Measurements from ENCODE around the gene HMCN1.

HMCN1 gene

DNA sequence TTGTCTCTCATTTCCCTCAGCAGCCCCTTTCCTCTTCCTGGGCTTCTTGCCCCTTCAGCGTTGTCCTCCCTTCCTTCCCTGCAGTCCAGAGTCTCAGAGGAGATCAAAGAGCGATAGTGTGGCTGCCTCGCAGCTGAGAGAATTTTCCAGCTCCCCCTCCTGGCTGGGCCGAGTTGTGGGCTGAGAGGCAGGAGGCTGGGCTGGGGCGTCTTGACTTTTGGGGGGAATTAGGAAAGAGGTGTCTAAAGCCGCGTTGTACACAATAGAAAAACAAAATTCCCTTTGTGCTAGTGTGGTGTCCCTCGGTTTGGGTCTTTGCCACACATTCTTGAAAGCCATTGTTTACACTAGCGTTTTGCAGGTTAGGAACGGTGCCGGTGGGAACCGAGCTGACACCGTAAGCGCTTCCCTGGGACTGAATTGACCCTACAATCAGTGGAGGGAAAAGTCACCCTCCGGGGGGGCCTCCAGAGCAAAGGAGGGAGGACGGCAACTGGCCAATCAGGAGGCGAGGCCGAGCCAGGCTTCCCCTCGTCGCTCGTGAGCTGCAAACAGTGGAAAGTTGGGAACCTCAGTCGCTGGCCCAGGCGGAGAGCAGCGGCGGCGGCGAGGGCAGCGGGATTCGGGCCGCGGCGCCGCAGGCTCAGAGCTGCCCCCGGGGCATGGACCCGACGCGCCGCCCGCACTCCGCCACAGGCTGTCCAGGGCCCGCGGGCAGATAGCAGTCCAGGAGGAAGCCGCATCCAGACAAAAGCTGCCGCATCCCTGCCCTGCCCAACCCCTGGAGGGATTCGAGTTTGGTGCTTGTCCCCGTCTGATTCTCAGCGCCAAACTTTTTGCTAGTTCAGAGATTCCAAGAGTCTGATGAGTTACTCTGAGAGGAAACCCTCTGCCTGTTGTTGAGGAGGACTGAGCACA is at the start of gene HMCN1:
Gene HMCN1, plus strand, starts transcription at position 574 of the 918 bp plus-strand sequence. CDS start 389 bp downstream, outside the sequence.
- DNase-seq, result no peak

DNA sequence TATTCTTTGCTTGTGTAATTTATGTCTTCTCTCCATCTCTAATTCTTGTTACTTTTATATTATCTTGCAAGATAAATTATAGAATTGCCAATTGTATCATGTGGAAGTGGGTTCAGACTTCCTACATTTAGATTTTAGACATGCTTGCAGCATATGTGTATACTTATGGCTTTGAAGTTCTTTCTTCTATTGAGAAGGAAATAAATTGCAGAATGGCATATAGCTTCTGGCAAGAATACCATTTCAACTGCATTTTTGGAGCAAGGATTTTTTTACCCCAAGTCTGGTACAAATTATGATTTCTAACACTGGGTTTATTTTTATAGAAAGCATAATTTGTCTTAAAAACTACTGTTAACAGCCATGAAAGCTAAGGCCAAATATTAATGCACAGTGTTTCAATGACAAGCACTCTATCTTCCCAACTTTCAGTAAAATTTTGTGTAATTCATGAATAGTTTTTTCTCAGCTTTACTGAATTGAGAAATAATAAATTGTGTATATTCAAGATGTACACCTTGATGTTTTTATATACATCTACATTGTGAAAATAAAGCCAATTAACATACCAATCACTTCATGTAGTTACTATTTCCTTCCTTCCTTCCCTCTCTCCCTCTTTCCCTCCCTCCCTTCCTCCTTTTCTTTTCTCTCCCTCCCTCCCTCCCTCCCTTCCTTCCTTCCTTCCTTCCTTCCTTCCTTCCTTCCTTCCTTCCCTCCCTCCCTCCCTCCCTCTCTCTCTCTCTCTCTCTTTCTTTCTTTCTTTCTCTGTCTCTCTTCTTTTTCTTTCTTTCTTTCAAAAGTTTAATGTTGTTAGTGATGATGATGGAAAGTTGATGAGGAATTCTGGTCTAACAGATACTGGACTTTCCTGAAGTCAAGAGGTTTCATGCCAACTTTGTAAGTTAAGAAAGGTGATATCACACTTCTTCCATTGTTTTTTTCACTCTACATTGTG is 47.1 kb upstream of the HMCN1 start:
- no peak for DNase-seq

DNA sequence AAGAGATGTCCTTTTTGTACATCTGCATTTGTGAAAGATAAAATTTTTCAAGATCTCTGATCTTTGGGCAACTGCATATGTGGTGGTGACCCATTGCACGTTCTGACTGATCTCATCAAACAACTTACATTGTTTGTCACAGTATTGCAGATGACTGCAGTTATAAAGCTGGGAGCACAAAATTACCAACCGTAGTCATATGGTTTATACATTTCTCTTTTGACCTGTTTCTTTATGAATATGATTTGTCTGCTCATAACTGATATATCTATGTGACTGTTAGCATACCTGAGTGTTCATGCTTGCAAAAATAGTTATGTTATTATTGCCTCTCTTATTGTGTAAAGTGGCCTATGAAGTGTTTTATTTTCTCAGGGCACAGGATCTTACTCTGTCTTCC is 43.7 kb upstream of the HMCN1 start:
- DNase-seq, result no peak

DNA sequence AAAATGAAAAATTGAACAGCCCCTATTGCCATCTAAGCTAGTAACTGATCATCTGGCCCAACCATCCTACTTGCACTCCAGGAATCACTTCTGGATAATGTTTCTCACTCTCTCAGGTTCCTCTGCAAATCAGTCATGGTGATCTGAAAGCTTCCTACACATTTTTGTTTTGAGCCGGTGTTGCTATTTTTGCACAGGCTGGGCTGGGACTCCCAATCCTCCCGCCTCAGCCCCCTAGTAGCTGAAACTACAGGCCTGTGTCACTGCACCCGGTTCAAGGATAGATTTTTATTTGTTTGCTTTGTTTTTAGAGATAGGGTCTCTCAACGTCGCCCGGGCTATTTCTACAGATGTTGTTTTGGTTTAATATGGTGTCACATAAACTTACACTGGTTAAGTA is 40.5 kb upstream of the HMCN1 start:
- DNase-seq, result no peak

DNA sequence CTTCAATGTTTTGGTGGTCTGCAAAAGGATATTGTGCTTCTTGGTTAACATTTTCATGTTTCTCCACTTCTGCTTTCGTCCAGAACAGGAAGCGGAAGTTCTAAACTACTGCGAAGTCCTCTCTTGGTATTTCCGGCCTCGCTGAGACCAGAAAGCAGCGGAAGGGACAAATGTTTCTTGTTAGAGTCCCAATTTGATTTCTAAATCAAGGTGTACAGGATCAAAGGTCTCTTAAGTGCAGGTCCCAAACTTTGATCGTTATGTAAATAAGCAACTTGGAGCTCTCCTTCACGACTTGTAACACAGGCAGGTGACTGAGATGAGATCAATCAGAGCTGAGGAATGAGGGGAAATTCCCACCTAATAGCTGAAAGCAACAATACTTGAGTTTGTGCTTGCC is 40.1 kb upstream of the HMCN1 start:
- no peak for DNase-seq

DNA sequence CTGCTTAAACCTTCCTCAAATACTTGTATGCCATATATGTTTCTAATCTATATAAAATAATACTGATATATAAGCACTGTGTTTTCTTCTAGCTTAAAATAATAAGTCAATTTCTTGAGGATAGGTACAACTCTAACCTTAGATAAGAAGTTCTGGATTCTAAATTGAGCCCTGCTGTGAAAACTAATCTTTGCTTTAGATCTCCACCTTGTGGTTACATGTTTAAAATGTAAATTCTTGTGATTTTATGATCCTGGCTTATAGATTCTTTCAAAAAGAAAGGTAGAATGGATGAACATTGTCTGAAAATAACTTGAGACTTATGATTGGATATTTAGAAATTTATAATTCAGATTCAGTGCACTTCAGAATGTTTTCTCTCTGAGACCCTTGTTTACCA is 38.9 kb upstream of the HMCN1 start:
- no peak for DNase-seq

DNA sequence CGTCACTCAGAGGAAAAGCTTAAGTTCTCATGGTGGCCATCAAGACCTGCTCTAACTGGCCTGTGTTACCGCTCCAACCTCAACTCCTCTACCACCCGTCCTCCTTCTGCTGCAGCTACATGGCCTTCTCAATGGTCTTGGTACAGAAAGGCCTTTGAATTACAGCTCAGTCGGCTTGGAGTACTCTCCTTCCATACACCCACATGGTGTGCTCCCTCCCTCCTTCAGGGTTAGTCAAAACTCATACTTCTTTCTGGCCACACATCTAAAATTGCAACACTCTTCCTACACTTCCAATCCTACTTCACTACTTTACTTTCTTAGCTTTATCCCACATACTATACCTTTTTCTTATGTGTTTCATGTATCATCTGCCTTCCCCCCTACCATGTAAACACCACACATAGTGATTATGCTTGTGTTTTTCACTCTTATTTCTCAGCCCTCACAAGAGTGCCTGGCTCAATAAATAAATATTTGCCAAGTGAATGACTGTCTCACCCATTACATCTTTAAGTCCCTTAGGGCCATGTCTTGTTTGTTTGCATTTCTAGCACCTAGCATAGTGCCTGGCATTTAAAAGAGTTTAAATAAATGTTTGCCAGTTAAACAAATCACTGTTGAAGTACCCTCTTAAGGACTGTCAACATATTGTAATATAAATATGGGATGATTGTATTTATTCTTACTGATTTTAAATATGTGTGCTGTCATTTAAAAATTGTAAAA is 37.6 kb upstream of the HMCN1 start:
- no peak for DNase-seq

DNA sequence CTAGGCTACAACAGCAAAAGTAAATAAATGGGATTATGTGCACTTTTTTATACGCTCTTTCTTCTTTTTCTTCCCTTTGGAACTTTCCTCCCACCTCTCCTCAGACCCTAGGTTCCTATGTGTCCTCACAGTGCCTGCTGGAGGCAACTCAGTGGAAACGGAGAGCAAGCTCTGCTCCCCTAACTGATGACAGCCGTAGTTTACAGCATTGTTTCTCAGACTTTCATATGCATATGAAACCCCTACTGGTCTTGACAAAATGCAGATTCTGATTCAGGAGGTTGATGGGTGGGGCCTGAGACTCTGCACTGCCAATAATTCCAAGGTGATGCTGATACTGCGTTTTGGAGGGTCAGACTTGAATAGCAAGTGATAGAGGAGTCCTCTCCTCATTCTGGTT is 34.3 kb upstream of the HMCN1 start:
- no peak for DNase-seq

DNA sequence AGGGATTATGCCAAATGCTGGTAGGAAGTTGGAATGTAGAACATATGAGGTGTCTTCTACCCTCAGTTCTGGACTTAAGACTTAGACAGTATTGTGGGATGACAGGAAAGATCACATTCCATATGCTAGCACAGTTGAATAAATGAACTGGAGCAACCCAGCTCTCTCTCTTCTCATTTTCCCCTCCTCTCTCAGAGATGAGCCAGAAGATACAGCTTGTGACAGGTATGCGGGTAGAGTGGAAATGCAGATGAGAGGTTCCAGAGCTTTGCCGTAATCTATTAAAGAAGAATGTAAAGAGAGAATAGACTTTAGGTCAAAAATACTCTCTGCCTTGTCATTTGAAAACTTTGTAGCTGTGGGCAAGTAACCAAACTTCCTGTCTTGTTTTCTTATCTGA is 32.5 kb upstream of the HMCN1 start:
- DNase-seq, result no peak

DNA sequence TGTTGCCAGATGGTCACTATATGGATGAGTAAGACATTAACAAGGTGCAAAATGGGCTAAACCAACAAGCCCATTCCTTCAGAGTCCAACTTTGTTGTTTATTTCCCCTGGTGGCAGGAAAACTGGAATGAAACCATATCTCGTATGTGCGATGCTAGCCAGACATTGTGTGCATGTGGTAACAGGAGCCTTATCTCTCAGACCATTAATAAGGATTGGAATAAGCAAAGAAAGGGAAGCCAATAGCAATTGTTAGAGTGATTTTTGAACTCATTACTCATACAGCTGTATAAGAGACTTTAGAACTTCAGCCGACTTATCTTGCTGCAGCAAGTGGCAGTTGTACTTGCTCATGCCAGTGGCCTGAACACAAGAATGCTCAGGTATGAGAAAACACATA is 30.0 kb upstream of the HMCN1 start:
- no peak for DNase-seq

DNA sequence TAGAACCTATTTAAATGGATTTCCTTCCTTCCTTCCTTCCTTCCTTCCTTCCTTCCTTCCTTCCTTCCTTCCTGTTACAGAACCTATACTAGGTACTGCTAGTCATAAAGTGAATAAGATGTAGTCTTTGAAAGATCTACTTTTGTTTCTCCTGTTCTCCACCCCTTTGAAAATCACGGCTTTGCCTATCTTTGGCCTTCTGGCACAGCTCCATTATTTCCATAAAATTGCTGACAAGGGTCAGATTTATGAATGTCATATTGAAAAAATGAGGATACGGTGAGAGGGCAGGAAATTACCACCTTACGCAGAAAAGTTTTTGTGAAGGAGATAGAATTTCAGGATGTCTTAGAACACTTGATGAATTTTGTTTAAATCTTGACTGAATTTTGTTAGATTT is 18.1 kb upstream of the HMCN1 start:
- no peak for DNase-seq

DNA sequence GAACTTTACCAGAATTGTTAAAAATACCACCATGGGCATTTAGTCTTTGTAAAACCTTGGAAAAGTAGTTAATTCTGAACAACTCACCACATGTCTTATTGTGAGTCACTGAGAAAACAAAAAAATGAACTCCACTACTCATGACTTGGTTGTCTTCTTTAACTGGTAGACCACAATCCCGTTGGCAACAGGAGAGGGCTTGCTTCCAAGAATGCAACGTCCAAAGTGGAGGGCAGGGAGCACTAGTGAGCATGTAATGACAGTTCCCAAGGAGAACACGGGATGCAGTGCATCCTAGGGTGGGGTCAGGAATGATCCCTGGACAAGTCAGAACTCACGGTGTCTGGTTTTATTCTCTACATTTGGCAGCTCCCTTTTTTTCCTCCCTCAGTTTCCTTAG is 15.2 kb upstream of the HMCN1 start:
- no peak for DNase-seq

DNA sequence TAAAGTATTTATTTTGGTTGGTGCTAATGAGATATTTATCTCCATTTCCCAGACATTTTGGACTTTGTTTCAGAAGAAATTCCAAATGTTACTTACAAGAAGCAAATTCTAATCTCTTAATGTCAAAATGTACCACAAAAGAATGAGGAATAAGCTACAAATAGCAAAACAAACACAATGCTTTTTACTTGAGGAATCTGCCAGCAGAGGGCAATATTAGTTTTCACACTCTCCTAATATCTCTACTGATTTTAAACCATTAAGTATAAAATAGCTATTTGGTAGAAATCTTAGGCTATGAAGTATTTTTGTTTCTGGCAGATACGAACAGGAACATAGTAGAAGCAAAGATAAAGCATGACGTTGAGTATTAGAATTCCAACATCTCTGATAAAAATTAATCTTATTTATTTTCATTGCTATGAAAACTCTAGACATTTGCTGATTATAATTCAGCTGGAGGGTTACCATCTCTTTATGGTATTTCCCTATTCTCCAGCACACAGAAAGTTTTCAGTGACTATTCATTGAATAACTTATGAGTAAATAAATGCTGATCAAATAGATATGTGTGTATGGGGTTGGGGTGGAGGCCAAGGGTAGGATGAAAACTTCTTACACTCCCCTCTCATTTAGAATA is 13.4 kb upstream of the HMCN1 start:
- DNase-seq, result no peak

DNA sequence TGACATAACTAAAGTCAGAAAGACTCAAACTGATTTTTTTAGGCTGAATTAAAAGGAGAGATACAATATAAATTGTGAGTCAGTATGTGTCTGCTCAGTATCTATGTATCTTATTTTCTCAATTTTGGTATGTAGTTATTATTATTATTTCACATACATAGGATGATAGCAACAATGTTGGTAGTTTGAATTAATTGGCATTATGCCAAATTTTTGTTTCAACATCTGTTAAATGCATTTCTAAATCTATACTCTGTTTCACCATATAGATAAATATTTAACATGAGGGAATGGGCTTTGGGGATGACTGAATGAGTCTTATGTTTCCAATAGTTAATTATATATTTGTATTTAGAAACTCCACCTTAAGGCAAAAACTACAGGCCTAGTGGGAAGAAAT is 12.6 kb upstream of the HMCN1 start:
- no peak for DNase-seq

DNA sequence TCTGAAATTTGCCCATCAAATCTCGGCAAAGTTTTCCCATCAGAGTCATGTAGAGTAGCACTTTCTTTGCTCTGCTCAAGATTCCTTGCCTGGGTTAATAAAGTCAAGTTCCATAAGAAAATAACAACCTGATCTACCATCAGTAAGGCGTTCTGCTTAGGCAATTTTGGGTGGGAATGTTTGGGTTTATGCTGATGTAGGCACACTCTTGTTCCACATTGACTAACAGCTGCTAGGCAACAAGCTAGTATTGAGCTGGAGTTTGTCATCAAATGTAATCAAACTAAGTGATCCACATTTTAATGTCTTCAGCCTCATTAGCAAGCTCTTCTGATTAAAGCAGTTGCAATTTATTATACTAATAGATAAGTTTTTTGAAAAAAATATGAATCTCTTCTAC is 12.1 kb upstream of the HMCN1 start:
- DNase-seq, result no peak

DNA sequence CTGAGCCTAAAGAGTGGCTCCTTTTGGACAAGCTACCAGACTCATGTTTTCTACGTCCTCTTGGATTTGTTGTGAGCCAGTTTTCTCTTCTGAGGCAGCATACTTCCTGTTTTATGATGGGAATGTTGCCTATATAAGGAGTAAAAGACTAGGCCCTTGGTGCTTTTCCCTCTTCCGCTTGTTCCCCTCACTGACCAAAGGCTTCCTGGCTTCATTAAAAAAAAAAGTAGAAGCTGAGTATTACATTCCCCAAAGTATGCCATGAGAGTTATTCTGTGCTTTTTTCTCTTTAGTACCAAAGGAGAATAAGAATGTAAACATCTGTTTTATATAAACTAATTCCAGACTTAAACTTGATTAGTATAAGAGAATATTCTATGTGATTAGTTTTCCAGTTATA is 6.5 kb upstream of the HMCN1 start:
- DNase-seq, result no peak

DNA sequence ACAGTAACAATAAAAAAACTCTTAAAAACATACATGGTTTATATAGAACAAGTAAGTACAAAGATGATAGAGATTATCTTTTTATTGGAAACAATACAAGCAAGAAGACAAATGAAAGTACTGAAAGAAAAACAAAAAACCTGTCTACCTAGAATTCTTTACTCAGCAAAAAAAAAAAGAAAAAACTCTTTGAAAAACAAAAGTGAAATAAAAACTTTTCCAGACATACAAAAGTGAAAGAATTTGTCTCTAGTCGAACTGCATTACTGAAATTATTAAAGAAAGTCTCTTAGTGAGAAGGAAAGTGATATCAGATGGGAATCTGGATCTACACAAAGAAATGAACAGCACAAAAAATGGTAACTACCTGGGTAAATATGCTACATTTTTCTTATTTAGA is 2.7 kb upstream of the HMCN1 start:
- no peak for DNase-seq

DNA sequence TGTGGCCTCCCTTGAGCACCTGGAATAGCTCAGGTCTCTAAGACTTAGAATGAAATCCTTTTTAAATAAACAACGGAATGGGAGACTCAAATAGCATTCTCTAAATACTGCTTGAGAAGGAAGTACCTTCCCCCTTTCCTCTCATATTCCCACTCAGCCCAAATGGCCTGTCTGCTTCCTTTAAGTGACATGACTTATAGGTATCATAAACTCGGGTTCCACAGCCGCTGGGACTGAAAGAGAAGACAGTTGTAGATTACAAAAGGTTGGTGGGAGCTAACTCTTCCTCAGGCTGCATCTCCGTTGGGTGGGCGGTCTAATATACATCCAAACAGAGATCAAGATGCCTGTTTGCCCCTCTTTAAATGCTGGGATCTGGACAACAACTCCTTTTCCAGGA is 1.2 kb upstream of the HMCN1 start:
- DNase-seq, result no peak

DNA sequence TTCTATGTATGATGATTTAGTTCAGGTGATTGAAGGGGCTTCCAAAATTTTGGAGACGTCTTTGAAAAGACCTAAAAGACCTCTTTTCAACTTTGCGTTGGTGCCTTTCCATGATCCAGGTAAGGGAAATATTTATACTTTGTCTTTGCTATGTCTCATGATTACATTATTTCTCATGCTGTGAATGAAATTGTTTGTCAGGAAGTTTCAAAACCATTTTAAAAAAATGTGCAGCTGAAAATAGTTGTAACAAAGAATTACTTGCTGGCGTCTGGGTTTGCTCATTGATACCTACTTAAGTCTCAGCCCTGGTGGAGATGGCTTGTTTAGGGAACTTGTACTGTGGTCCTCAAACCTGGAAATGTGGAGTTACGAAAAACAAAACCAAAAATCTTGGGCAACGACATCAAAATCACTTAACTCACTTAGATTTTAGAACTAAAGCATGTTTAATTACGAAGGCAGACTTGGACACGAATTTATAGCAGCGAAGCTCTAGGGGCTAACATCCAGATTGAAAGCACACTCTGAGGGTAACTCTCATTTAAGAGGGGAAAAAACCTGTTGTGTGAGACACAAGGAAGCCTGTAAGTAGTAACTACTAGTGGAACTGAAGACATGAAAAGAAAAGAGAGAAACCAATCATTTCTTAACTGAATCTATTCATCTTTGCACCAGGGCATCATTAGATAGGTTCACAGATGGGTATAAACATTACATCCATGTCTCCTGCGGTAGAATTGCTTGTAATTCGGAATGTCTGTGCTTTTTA is 924 bp downstream of the HMCN1 start:
- DNase-seq, result no peak

DNA sequence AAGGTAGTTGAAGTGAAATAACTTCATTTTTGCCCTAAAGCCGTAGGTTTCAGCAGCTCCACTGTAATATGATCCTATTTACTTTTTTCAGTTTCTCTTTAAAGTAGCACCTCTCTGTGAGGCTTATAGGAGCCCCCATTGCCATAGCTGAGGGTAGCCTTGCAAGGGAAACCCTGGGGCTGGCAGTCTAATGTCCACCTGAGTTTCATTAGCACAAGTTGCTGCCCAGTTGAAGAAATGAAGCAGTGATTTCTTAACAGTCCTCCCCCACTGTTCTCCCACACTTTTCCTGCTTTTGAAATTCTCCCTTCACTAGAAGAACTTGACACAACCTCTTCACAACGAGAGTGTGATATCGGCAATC is 1.5 kb downstream of the HMCN1 start:
- DNase-seq, result no peak

DNA sequence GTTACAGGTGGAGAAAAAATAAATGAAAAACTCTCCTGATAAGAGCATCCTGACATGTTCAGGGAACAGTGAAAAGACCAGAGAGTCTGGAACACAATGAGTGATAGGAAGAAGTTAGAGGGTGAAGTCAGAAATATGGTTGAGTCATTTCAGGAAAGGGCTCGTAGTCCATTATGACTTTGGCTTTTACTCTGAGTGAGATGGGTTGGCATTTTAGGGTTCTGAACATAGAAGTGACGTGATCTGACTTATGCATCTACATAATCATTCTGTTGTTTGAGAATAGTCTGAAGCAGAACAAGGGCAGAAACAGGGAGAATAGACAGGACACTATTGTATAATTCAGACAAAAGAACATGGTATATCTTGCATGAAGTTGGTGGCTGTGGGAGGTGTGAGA is 5.8 kb downstream of the HMCN1 start:
- DNase-seq, result no peak

DNA sequence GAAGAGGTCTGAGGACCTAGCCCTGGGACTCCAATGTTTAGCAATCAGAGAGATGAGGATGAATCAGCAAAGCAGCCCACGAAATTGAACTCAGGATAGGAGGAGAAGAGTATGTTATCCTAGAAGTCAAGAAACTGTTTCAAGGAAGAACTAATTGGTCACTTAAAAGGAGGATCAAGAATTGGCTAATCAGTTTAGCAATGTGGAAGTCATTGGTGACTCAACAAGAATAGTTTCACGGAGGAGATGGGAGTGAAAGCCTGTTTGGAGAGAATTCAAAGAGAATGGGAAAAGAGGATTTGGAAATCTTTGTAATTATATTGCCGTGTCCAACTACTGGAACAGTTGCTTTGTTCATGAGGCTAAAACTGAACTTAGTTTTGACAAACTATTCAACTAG is 7.4 kb downstream of the HMCN1 start:
- DNase-seq, result no peak

Data from cortex of kidney (tissue), 1 donor.